ENCODE data around the gene TSSK6.

Gene TSSK6

GRCh38 chr19:19514881-19515641 is at the start of gene TSSK6:
TSSK6 (minus strand) TSS chr19:19515548; CDS start chr19:19515427, 121 bp downstream.
- DNase-seq = no peak

- no peak for DNase-seq
Measured at GRCh38 chr19:19563348-19563848, 48.0 kb upstream of the TSSK6 start.

GRCh38 chr19:19562665-19563347 is 47.5 kb upstream of the TSSK6 start:
- peak; percentile 41 for DNase-seq

GRCh38 chr19:19561946-19562664 is 46.8 kb upstream of the TSSK6 start:
- no peak for DNase-seq

GRCh38 chr19:19559931-19560330 is 44.6 kb upstream of the TSSK6 start:
- DNase-seq = no peak

GRCh38 chr19:19558636-19559035 is 43.3 kb upstream of the TSSK6 start:
- DNase-seq = no peak

GRCh38 chr19:19558055-19558454 is 42.7 kb upstream of the TSSK6 start:
- DNase-seq = no peak

GRCh38 chr19:19554074-19555023 is 39.0 kb upstream of the TSSK6 start:
- peak; percentile 79 for DNase-seq

- DNase-seq = no peak
Measured at GRCh38 chr19:19553670-19554069, 38.3 kb upstream of the TSSK6 start.

GRCh38 chr19:19552798-19553197 is 37.5 kb upstream of the TSSK6 start:
- peak; percentile 56 for DNase-seq

GRCh38 chr19:19551853-19552192 is 36.5 kb upstream of the TSSK6 start:
- DNase-seq = no peak

GRCh38 chr19:19550972-19551852 is 35.9 kb upstream of the TSSK6 start:
- no peak for DNase-seq

GRCh38 chr19:19550485-19550929 is 35.2 kb upstream of the TSSK6 start:
- DNase-seq = no peak

- DNase-seq = no peak
Measured at GRCh38 chr19:19549804-19550464, 34.6 kb upstream of the TSSK6 start.

- no peak for DNase-seq
Measured at GRCh38 chr19:19548915-19549759, 33.8 kb upstream of the TSSK6 start.

GRCh38 chr19:19547674-19548336 is 32.5 kb upstream of the TSSK6 start:
- no peak for DNase-seq

GRCh38 chr19:19546751-19547162 is 31.4 kb upstream of the TSSK6 start:
- no peak for DNase-seq

GRCh38 chr19:19545707-19546106 is 30.4 kb upstream of the TSSK6 start:
- DNase-seq = no peak

GRCh38 chr19:19544954-19545591 is 29.7 kb upstream of the TSSK6 start:
- no peak for DNase-seq

Data from activated CD4-positive, alpha-beta T cell treated with anti-CD3 and anti-CD28 coated beads for 48 hours (primary cell).